SU-DHL-6 (cell line): ENCODE data around the gene ACVR1B.

Experiments used
- H2AFZ ChIP-seq: fragments of 200-600 bp; sonication (generic); 2 replicates; pipeline ENCODE4 v1.6.1; 2014; ENCODE audit warnings: low read depth, mild to moderate bottlenecking, moderate library complexity, mixed read lengths, antibody characterized with exemption, low read length; ENCODE audit not compliant: severe bottlenecking
- H3F3A ChIP-seq: fragments of 200-600 bp; shearing (Covaris generic); 2 replicates; pipeline ENCODE4 v1.6.0; 2016; ENCODE audit warnings: antibody characterized with exemption, mild to moderate bottlenecking; ENCODE audit not compliant: insufficient read depth
- H3K27ac ChIP-seq: fragments of 200-600 bp; sonication (generic); 2 replicates; pipeline ENCODE4 v1.5.1; 2016; ENCODE audit warnings: low read depth, mild to moderate bottlenecking, low read length, moderate library complexity, mixed read lengths
- H3K27me3 ChIP-seq: fragments of 200-600 bp; sonication (generic), shearing (Covaris generic); 2 replicates; pipeline ENCODE4 v1.6.0; 2014; ENCODE audit warnings: mild to moderate bottlenecking, low read length
- H3K36me3 ChIP-seq: fragments of 200-600 bp; sonication (generic); 2 replicates; pipeline ENCODE4 v1.6.1; 2014; ENCODE audit warnings: mild to moderate bottlenecking, low read length, mixed read lengths
- H3K4me2 ChIP-seq: fragments of 300-600, 200-600 bp; shearing (Covaris generic), sonication (generic); 2 replicates; pipeline ENCODE4 v1.6.0; 2014; ENCODE audit warnings: low read length, low read depth, mild to moderate bottlenecking; ENCODE audit not compliant: poor library complexity, severe bottlenecking
- H3K4me3 ChIP-seq: fragments of 200-600 bp; sonication (generic); 2 replicates; pipeline ENCODE4 v1.5.1; 2014; ENCODE audit warnings: antibody characterized with exemption, low read length, mild to moderate bottlenecking, mixed read lengths; ENCODE audit not compliant: insufficient read depth, poor library complexity, severe bottlenecking
- H3K79me2 ChIP-seq: fragments of 200-600 bp; sonication (generic); 2 replicates; pipeline ENCODE4 v1.6.1; 2014; ENCODE audit warnings: mild to moderate bottlenecking, low read length, moderate library complexity; ENCODE audit not compliant: insufficient read depth
- H3K9ac ChIP-seq: fragments of 200-600 bp; sonication (generic); 2 replicates; pipeline ENCODE4 v1.7.0; 2014; ENCODE audit warnings: mild to moderate bottlenecking, low read length
- H3K9me2 ChIP-seq: fragments of 200-600 bp; sonication (generic); replicated peaks from 2 replicates; pipeline ENCODE4 v1.6.1; 2014; ENCODE audit warnings: low read length; ENCODE audit not compliant: insufficient read depth
- H3K9me3 ChIP-seq: fragments of 200-600 bp; sonication (generic); 2 replicates; pipeline ENCODE4 v1.6.1; 2014; ENCODE audit warnings: low read length, mixed read lengths; ENCODE audit not compliant: insufficient read depth
- H4K20me1 ChIP-seq: fragments of 200-600 bp; sonication (generic); 2 replicates; pipeline ENCODE4 v1.6.1; 2014; ENCODE audit warnings: low read depth, mild to moderate bottlenecking, antibody characterized with exemption, low read length, moderate library complexity, mixed read lengths
- CTCF ChIP-seq: fragments of 200-600 bp; sonication (generic); IDR thresholded peaks from one replicate; pipeline ENCODE4 v1.5.1; 2017; ENCODE audit warnings: antibody characterized with exemption, mild to moderate bottlenecking, low read length, moderate library complexity; ENCODE audit not compliant: insufficient read depth, poor library complexity, severe bottlenecking
- EZH2phosphoT487 ChIP-seq: fragments of 200-600 bp; sonication (generic), shearing (Covaris generic); conservative IDR thresholded peaks from 2 replicates; pipeline ENCODE4 v1.6.1; 2018; ENCODE audit warnings: mild to moderate bottlenecking, antibody characterized with exemption, low read length, moderate library complexity, mixed read lengths

ACVR1B gene

GRCh38 chr12:51938726-51939125 lies 12.8 kb upstream of the ACVR1B start:
- Histone ChIP-seq H4K20me1 (no peaks in the 10 kb centered on the region), H3K79me2 (no peaks in the 10 kb centered on the region), H3K36me3 (no peaks in the 10 kb centered on the region), H3K4me2 (no peak overlapping the region), H3F3A (no peaks in the 10 kb centered on the region), H3K27ac (no peak overlapping the region), H3K9me2 (no peaks in the 10 kb centered on the region), H3K9ac (no peak overlapping the region), H3K9me3 (no peaks in the 10 kb centered on the region), H3K27me3 (no peaks in the 10 kb centered on the region), H2AFZ (no peak overlapping the region), H3K4me3 (no peak overlapping the region)
- TF ChIP-seq EZH2phosphoT487: no peak
- no peak for TF ChIP-seq CTCF

- no peak overlapping the region for H3K4me2 ChIP-seq
- no peak for TF ChIP-seq EZH2phosphoT487
- TF ChIP-seq CTCF: no peak
These were observed 10.4 kb upstream of the ACVR1B start for GRCh38 chr12:51941011-51941581.

GRCh38 chr12:51941604-51942003 lies 9.9 kb upstream of the ACVR1B start:
- Histone ChIP-seq H3K36me3 (no peaks in the 10 kb centered on the region), H4K20me1 (no peaks in the 10 kb centered on the region), H3K9ac (no peak overlapping the region), H3K27ac (no peak overlapping the region), H3K79me2 (no peaks in the 10 kb centered on the region), H3K27me3 (0 out of 2 replicates have a peak, but pooled peaks cover 4% of the 10 kb centered on the region), H3K9me3 (peaks cover 9% of the 10 kb centered on the region; the same call in 1 of the 2 replicates), H2AFZ (no peak overlapping the region), H3K4me2 (no peak overlapping the region), H3K4me3 (no peak overlapping the region), H3F3A (no peaks in the 10 kb centered on the region), H3K9me2 (no peaks in the 10 kb centered on the region)
- TF ChIP-seq CTCF: no peak
- TF ChIP-seq EZH2phosphoT487: no peak

More at GRCh38 chr12:51941011-51941581, 10.4 kb upstream of the ACVR1B start:
- Histone ChIP-seq H3K9me3 (peaks cover 9% of the 10 kb centered on the region; the same call in 1 of the 2 replicates), H3K27me3 (0 out of 2 replicates have a peak, but pooled peaks cover 4% of the 10 kb centered on the region), H4K20me1 (no peaks in the 10 kb centered on the region), H3K9me2 (no peaks in the 10 kb centered on the region), H3K36me3 (no peaks in the 10 kb centered on the region), H3K79me2 (no peaks in the 10 kb centered on the region), H3K27ac (no peak overlapping the region), H2AFZ (no peak overlapping the region), H3K4me3 (no peak overlapping the region), H3K9ac (no peak overlapping the region), H3F3A (no peaks in the 10 kb centered on the region)
